Left lung (tissue), 10 donors: ENCODE measurements around the gene MED26. TPM values are rescaled to one million over a fixed set of nuclear protein-coding genes. Genes with fewer than 3 reads are reported as not detected.

Experiments
- ATAC-seq: fragments of 200-7000 bp; cut with Tn5 transposase; one replicate; pipeline ENCODE4 v1.9.1; 2020; ENCODE audit warnings: moderate library complexity
- DNase-seq, 4 donors: peaks; one replicate each; pipeline ENCODE4 v3.0.0-alpha.2; 2013 to 2020
- H3K27ac ChIP-seq, 2 donors: fragments of 200-600 bp; sonication (generic) in 1 of 2; one replicate each; pipeline versions ENCODE4 v1.5.0 to v1.8.0; 2020 to 2021
- H3K27me3 ChIP-seq, 2 donors: fragments of 200-600 bp; sonication (generic) in 1 of 2; one replicate each; pipeline versions ENCODE4 v1.5.0 to v1.8.0; 2020 to 2021
- H3K36me3 ChIP-seq, 2 donors: fragments of 200-600 bp; sonication (generic) in 1 of 2; one replicate each; pipeline versions ENCODE4 v1.5.0 to v1.8.0; 2020 to 2021
- H3K4me1 ChIP-seq, 2 donors: fragments of 200-600 bp; one replicate each; pipeline ENCODE4 v1.8.0; 2021
- H3K4me3 ChIP-seq, 2 donors: fragments of 200-600 bp; sonication (generic) in 1 of 2; one replicate each; pipeline versions ENCODE4 v1.5.0 to v1.8.0; 2020 to 2021; ENCODE audit warnings: mild to moderate bottlenecking in 1 of 2
- H3K9me3 ChIP-seq, 2 donors: fragments of 200-600 bp; sonication (generic) in 1 of 2; one replicate each; pipeline versions ENCODE4 v1.5.0 to v1.8.0; 2020 to 2021
- intact Hi-C, 2 donors: fragments of 100-400 bp; cut with DNase I; formaldehyde crosslinking; loops; one replicate each; pipeline versions ENCODE4 v1.11.2 to v1.14.2; 2022
- polyA plus RNA-seq, 6 donors: library from polyadenylated mRNA; unstranded; fragments of 120-200 nt; gene quantifications; one replicate each; pipeline ENCODE4 v1.2.1, GENCODE V29; 2013; ENCODE audit not compliant: insufficient read length in 6 of 6
- total RNA-seq, 2 donors: library from RNA; stranded (reverse); fragmentation: NEBNext Ultra II Directional; extraction: Animal tissue kit (Norgen Biotek cat#: 25700); gene quantifications; one replicate each; pipeline ENCODE4 v1.2.1, GENCODE V29; 2021
- TF ChIP-seq, protein P1 (sequence below), 2 donors: fragments of 200-600 bp; sonication (generic) in 1 of 2; IDR thresholded peaks; one replicate each; pipeline versions ENCODE4 v1.5.0 to v1.8.0; 2021; ENCODE audit warnings: antibody characterized with exemption in 2 of 2
- donor health status: DM: no; HTN: yes; CAD: no.
- donor health status: DM: no; HTN: no; CAD: no.

The MED26 gene
- total and polyA plus RNA-seq, 8 donors: 7.0 to 10.3 (median 8.8) TPM

DNA sequence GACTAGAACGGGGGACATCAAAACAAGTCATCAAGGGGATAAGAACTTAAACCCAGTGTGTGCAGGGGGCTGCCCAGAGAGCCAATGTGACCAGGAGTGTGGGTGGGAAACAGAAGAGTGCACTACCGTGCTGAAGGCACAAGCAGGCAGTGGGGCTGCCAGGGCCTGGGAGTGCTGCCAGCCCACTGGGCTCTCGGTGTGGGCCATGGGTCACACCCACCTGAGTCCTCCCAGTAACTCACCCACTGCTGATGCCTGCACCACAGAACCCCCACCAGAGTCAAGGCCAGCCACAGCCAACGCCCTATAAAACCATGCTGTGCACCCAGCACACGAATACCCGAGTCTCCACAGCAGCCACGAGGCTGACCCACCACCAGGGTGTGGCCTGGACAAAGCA lies 8.5 kb downstream of the MED26 start:
- TF ChIP-seq, protein P1, sequence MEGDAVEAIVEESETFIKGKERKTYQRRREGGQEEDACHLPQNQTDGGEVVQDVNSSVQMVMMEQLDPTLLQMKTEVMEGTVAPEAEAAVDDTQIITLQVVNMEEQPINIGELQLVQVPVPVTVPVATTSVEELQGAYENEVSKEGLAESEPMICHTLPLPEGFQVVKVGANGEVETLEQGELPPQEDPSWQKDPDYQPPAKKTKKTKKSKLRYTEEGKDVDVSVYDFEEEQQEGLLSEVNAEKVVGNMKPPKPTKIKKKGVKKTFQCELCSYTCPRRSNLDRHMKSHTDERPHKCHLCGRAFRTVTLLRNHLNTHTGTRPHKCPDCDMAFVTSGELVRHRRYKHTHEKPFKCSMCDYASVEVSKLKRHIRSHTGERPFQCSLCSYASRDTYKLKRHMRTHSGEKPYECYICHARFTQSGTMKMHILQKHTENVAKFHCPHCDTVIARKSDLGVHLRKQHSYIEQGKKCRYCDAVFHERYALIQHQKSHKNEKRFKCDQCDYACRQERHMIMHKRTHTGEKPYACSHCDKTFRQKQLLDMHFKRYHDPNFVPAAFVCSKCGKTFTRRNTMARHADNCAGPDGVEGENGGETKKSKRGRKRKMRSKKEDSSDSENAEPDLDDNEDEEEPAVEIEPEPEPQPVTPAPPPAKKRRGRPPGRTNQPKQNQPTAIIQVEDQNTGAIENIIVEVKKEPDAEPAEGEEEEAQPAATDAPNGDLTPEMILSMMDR (IDR thresholded peaks at IDR 0.05): no peak
- no peak for DNase-seq
- H3K4me1 ChIP-seq: peaks cover 8 to 72% of the 10 kb centered on the region in 2 donors
- H3K4me3 ChIP-seq: no peak overlapping the region
- intact Hi-C loops: no loop called here
- peak; percentile 30 for ATAC-seq
- no peaks in the 10 kb centered on the region for H3K9me3 ChIP-seq
- no peak overlapping the region for H3K27ac ChIP-seq
- H3K27me3 ChIP-seq: no peaks in the 10 kb centered on the region
- H3K36me3 ChIP-seq: peaks cover 0 to 7% of the 10 kb centered on the region in 2 donors

DNA sequence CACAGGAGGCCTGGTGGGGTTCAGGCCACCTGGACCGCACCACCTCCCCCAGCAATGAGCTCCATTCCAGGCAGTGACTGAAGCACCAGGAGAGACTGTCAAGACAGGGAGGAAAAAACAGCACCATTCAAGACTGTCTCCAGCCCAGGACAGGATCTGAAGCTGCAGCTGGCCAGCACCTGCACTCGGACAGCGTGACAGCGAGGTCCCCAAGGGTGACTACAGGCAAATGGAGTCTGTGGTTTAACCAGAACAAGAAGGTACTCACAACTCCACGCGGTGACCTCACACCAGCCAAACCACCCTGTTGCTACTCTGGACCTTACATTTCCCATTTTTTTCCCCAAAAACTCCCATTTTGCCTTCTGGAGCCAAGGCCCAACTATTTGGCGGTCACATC lies 9.8 kb downstream of the MED26 start:
- no peak for DNase-seq
- Histone ChIP-seq H3K4me3 (no peak overlapping the region), H3K4me1 (peaks cover 8 to 74% of the 10 kb centered on the region in 2 donors), H3K9me3 (no peaks in the 10 kb centered on the region), H3K36me3 (peaks cover 0 to 7% of the 10 kb centered on the region in 2 donors), H3K27me3 (no peaks in the 10 kb centered on the region), H3K27ac (no peak overlapping the region)
- intact Hi-C loops: no loop called here
- no peak for ATAC-seq
- TF ChIP-seq, protein P1 (IDR thresholded peaks at IDR 0.05): no peak

DNA sequence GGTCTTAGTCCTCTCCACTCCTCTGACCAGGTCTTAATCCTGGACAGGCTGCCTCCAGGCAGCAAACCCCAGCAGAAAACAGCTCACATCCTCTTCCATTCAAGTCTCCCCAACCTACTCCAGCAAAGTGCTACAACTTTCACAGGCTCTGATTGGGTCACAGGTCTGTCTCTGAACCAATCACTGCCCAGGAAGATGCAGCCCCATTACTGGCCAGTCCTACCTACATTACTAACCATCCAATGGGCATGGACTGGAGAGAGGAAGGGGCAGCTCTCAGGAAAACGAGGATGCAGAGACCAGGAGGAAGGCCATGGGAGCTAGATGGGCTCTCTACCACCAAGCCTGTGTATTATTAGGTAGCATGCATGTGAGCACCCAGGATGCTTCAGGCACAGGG lies 12.2 kb downstream of the MED26 start:
- intact Hi-C loops: no loop called here
- TF ChIP-seq, protein P1 (IDR thresholded peaks at IDR 0.05): no peak
- H3K36me3 ChIP-seq: no peaks in the 10 kb centered on the region

DNA sequence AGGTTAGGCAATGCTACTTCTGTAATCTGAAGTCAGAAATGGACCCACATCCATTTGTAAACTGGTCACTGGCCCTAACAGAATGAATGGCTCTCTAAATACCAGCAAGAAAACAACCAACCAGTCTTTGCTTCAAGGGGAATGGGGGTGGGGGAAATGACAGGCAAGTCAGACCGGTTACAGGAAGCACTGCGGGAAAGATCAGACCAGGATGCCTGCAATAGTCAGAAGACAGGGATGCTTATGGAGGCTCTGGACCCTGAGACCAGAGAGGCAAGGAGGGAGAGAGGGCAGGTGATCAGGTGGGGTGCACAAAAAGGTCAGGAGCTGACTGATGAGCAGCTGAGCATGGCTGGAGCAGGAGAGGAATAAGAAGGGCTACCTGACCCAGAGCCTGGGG lies 13.1 kb downstream of the MED26 start:
- ATAC-seq (peak; percentile 9), DNase-seq (no peak)
- Histone ChIP-seq H3K9me3 (no peaks in the 10 kb centered on the region), H3K27me3 (no peaks in the 10 kb centered on the region), H3K4me3 (no peak overlapping the region), H3K36me3 (no peaks in the 10 kb centered on the region), H3K4me1 (peaks cover 13 to 82% of the 10 kb centered on the region in 2 donors), H3K27ac (no peak overlapping the region)
- intact Hi-C loops: no loop called here
- TF ChIP-seq, protein P1 (IDR thresholded peaks at IDR 0.05): no peak

More for the DNA sequence above, 12.2 kb downstream of the MED26 start:
- H3K27me3 ChIP-seq: no peaks in the 10 kb centered on the region
- DNase-seq: no peak
- no peak for ATAC-seq
- H3K4me1 ChIP-seq: peaks cover 13 to 79% of the 10 kb centered on the region in 2 donors
- no peaks in the 10 kb centered on the region for H3K9me3 ChIP-seq
- no peak overlapping the region for H3K27ac ChIP-seq
- no peak overlapping the region for H3K4me3 ChIP-seq

DNA sequence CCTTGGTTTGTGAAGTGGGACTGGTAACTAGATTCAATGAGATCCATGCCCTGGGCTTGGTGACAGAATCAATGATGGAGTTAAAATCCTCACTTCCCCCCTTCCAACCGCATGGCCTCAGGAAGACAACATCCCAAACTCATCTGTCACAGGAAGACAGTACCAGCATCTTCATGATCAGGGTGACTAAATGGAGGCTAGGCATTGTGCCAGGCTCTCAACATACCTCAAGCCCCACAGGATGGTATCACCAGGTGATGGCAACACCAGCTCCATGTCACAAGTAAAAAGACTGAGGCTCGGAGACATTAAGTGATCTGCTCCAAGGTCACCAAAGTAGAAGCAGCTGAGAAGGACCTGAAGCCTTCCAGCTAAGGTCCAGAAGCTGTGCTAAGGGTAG lies 14.2 kb downstream of the MED26 start:
- Histone ChIP-seq H3K27ac (no peak overlapping the region), H3K4me3 (no peak overlapping the region), H3K27me3 (no peaks in the 10 kb centered on the region), H3K9me3 (no peaks in the 10 kb centered on the region), H3K36me3 (no peaks in the 10 kb centered on the region), H3K4me1 (peaks cover 5 to 82% of the 10 kb centered on the region in 2 donors)
- ATAC-seq: no peak
- no peak for DNase-seq
- TF ChIP-seq, protein P1 (IDR thresholded peaks at IDR 0.05): no peak
- intact Hi-C loops: no loop called here
